Gastrocnemius medialis (tissue), 4 donors: ENCODE measurements around the gene SHF. TPM values are rescaled to one million over a fixed set of nuclear protein-coding genes. Genes with fewer than 3 reads are reported as not detected.

Experiments
- ATAC-seq, 2 donors: fragments of 150-250 bp; one replicate each; pipeline ENCODE4 v1.9.1; 2016
- DNase-seq, 2 donors: peaks; one replicate each; pipeline ENCODE4 v3.0.0-alpha.2; 2019
- H3K27ac ChIP-seq, 4 donors: fragments of 200-600 bp; sonication (generic); 1 replicate in 1 of 4; 2 replicates in 3 of 4; pipeline ENCODE4 v1.5.1; 2016 to 2018; ENCODE audit warnings: mild to moderate bottlenecking in 2 of 4, moderate library complexity in 1 of 4
- H3K27me3 ChIP-seq, 3 donors: fragments of 200-600 bp; sonication (generic) in 2 of 3; 1 replicate in 1 of 3; 2 replicates in 2 of 3; pipeline versions ENCODE4 v1.5.1 to v1.6.0; 2016 to 2019; ENCODE audit warnings: mild to moderate bottlenecking in 1 of 3, moderate library complexity in 1 of 3
- H3K36me3 ChIP-seq, 2 donors: fragments of 200-600 bp; sonication (generic) in 1 of 2; one replicate each; pipeline ENCODE4 v1.5.1; 2017 to 2018
- H3K4me1 ChIP-seq, 2 donors: fragments of 200-600 bp; sonication (generic) in 1 of 2; one replicate each; pipeline ENCODE4 v1.5.1; 2016 to 2017; ENCODE audit warnings: mild to moderate bottlenecking in 2 of 2
- H3K4me3 ChIP-seq, 4 donors: fragments of 200-600 bp; sonication (generic) in 3 of 4; 1 replicate in 1 of 4; 2 replicates in 3 of 4; pipeline ENCODE4 v1.5.1; 2016 to 2019; ENCODE audit warnings: mild to moderate bottlenecking in 2 of 4
- H3K9me3 ChIP-seq, 3 donors: fragments of 200-600 bp; sonication (generic) in 2 of 3; 1 replicate in 1 of 3; 2 replicates in 2 of 3; pipeline ENCODE4 v1.5.1; 2016 to 2019
- POLR2A ChIP-seq, 2 donors: fragments of 450-650 bp; IDR thresholded peaks; one replicate each; pipeline ENCODE4 v1.6.1; 2017; ENCODE audit warnings: antibody characterized with exemption in 2 of 2, mild to moderate bottlenecking in 2 of 2, moderate library complexity in 2 of 2
- in situ Hi-C, 4 donors: fragments of 200-750 bp; cut with MboI; loops; one replicate each; pipeline versions ENCODE4 v1.15.0 to v1.8.0; 2017; ENCODE audit warnings: low sequenced_read_pairs in 4 of 4
- intact Hi-C: fragments of 100-400 bp; cut with DNase I; formaldehyde crosslinking; loops from one replicate; pipeline ENCODE4 v1.15.1; 2023; ENCODE audit warnings: low total_unique reads
- total RNA-seq, 4 donors: library from RNA; depleted of rRNA; stranded (reverse); fragments of >200 nt; gene quantifications; one replicate each; pipeline versions ENCODE4 v1.1.0 to v1.2.3, GENCODE V29; 2016
- TF ChIP-seq, protein P1 (sequence below), 5 experiments: fragments of 450-650 bp in 3 of 5; fragments of 200-600 bp in 2 of 5; sonication (generic) in 2 of 5; IDR thresholded peaks in 4 of 5; conservative IDR thresholded peaks in 1 of 5; 1 replicate in 4 of 5; 2 replicates in 1 of 5; pipeline ENCODE4 v1.5.1; 2016 to 2019; ENCODE audit warnings: antibody characterized with exemption in 5 of 5, mild to moderate bottlenecking in 3 of 5, moderate library complexity in 3 of 5

Gene SHF
- total RNA-seq, 4 donors from 2014 or later: 0.80 to 3.3 (median 1.7) TPM

DNA sequence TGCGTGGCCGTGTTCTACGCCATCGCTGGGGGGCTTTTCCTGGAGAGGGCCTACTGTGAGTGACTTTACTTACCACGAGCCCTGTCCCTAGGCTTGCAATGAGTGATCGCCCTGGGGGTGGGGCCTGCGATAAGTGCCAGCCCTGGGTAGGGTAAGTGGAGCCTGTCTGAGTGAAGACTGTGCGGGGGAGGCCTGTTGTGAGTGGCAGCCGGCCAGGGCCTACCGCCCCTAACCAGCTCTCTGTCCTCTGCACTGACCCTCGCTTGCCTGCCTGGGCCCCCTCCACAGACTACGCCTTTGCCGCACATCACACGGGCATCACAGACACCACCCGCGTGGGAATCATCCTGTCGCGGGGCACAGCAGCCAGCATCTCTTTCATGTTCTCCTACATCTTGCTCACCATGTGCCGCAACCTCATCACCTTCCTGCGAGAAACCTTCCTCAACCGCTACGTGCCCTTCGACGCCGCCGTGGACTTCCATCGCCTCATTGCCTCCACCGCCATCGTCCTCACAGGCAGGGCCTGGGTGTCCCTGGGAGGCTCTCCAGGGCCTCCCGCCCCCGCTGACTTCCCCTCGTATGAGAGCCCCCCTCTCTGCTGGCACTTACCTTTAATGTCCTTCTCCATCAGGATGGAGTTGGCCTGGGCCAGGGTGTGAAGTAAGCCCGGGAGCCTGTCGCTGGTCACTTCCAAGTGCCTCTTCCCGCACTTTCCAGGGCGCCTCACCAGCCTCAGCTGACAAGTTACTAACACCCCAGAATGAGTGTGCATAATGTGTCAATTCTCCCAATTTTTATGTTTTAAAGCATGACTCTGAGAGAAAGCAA, 35.6 kb downstream of the SHF start:
- H3K9me3 ChIP-seq: no peaks in the 10 kb centered on the region
- H3K27ac ChIP-seq: no peak overlapping the region
- H3K36me3 ChIP-seq: no peaks in the 10 kb centered on the region
- H3K4me1 ChIP-seq: no peaks in the 10 kb centered on the region
- TF ChIP-seq, protein P1, sequence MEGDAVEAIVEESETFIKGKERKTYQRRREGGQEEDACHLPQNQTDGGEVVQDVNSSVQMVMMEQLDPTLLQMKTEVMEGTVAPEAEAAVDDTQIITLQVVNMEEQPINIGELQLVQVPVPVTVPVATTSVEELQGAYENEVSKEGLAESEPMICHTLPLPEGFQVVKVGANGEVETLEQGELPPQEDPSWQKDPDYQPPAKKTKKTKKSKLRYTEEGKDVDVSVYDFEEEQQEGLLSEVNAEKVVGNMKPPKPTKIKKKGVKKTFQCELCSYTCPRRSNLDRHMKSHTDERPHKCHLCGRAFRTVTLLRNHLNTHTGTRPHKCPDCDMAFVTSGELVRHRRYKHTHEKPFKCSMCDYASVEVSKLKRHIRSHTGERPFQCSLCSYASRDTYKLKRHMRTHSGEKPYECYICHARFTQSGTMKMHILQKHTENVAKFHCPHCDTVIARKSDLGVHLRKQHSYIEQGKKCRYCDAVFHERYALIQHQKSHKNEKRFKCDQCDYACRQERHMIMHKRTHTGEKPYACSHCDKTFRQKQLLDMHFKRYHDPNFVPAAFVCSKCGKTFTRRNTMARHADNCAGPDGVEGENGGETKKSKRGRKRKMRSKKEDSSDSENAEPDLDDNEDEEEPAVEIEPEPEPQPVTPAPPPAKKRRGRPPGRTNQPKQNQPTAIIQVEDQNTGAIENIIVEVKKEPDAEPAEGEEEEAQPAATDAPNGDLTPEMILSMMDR (IDR thresholded peaks at IDR 0.05 in 4 of 5, conservative IDR thresholded peaks at IDR 0.05 in 1 of 5): no peak
- TF ChIP-seq POLR2A (IDR thresholded peaks at IDR 0.05): no peak
- ATAC-seq (no peak), DNase-seq (no peak)
- intact Hi-C loops (no loop called here), in situ Hi-C loops (loop anchor here in 1 of 4 donors (25.0 kb wide), 1 partner anchor 260 kb away; a partner anchor contains a TSS)
- H3K27me3 ChIP-seq: no peaks in the 10 kb centered on the region
- no peak overlapping the region for H3K4me3 ChIP-seq

DNA sequence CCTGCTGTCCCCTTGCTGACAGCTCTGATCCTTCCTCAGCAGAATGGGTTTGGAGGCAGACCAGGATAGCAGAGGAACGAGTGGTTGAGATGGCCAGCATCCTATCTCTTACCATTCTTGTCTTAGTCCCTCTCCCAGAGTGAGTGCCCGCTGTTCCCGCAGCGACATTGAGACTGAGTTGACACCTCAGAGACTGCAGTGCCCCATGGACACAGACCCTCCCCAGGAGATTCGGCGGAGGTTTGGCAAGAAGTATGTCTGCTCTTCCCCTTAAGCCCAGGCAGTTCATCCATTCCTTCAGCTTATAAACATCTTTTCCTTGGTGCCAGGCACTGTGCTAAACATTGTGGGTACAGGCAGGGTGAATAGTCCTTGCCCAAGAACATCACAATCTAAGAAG, 36.8 kb downstream of the SHF start:
- Histone ChIP-seq H3K36me3 (no peaks in the 10 kb centered on the region), H3K4me3 (no peak overlapping the region), H3K9me3 (no peaks in the 10 kb centered on the region), H3K27ac (no peak overlapping the region), H3K27me3 (no peaks in the 10 kb centered on the region), H3K4me1 (no peaks in the 10 kb centered on the region)
- no peak for TF ChIP-seq POLR2A (IDR thresholded peaks at IDR 0.05)
- TF ChIP-seq, protein P1 (IDR thresholded peaks at IDR 0.05 in 4 of 5, conservative IDR thresholded peaks at IDR 0.05 in 1 of 5): no peak
- no peak for DNase-seq
- no peak for ATAC-seq
- in situ Hi-C loops: loop anchor here in 1 of 4 donors (25.0 kb wide), 1 partner anchor 261 kb away; a partner anchor contains a TSS
- intact Hi-C loops: no loop called here

DNA sequence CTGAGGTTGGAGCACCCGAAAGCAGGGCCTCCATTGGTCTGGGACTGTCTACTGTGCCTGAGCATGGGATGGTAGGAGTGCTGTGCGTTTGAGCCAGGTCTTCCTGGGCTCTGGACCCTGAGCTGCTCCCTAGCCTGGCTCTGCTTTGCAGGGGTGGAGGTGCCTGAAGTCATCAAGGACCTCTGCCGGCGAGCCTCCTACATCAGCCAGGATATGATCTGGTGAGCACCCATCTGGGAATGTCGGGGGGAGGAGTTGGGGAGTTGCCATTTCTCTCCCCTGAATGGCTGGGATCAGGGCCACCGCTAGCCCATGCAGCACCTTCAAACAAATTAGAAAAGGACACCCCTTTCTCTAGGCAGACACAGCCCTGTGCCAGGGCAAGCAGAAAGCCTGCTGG, 37.3 kb downstream of the SHF start:
- Histone ChIP-seq H3K36me3 (no peaks in the 10 kb centered on the region), H3K27ac (no peak overlapping the region), H3K4me3 (no peak overlapping the region), H3K27me3 (no peaks in the 10 kb centered on the region), H3K9me3 (no peaks in the 10 kb centered on the region), H3K4me1 (no peaks in the 10 kb centered on the region)
- intact Hi-C loops: no loop called here
- ATAC-seq: no peak
- in situ Hi-C loops: loop anchor here in 1 of 4 donors (25.0 kb wide), 1 partner anchor 262 kb away; a partner anchor contains a TSS
- DNase-seq: no peak
- TF ChIP-seq, protein P1 (IDR thresholded peaks at IDR 0.05 in 4 of 5, conservative IDR thresholded peaks at IDR 0.05 in 1 of 5): no peak
- TF ChIP-seq POLR2A (IDR thresholded peaks at IDR 0.05): no peak

DNA sequence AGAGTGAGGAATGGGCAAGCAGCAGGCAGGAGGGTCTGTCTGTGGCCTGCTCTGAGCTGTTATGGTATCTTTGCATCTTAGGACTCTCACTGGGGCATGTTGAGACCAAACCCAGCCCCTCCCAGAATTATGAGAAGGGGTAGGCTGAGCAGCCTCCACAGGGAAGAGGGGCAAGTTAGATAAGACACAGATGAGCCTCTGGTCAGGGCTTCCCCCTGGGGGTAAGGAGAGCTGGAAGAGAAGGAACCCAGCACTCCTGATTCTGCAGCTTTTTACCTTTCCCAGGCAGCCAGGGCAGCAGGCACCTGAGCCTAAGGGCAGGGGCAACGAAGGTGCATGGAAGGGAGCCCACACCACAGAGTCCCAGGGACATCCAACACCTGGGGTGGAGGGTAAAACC, 38.7 kb downstream of the SHF start:
- H3K4me3 ChIP-seq: no peak overlapping the region
- DNase-seq (no peak), ATAC-seq (no peak)
- H3K27ac ChIP-seq: no peak overlapping the region
- no peak for TF ChIP-seq POLR2A (IDR thresholded peaks at IDR 0.05)
- TF ChIP-seq, protein P1 (IDR thresholded peaks at IDR 0.05 in 4 of 5, conservative IDR thresholded peaks at IDR 0.05 in 1 of 5): no peak
- intact Hi-C loops: no loop called here
- peaks cover 0 to 8% (median 0%) of the 10 kb centered on the region in 3 donors for H3K27me3 ChIP-seq
- no peaks in the 10 kb centered on the region for H3K9me3 ChIP-seq
- in situ Hi-C loops: no loop called here
- H3K4me1 ChIP-seq: no peaks in the 10 kb centered on the region
- H3K36me3 ChIP-seq: no peaks in the 10 kb centered on the region
